ENCODE data around the gene SEZ6L2.
A peak's percentile ranks its signal among the peaks of the same experiment; 100 is the strongest.
"Not testable (repeated sequence)": the region's sequence is repeated elsewhere in the genome, so short reads cannot be mapped to it uniquely, and the experiment has no call there.

Gene SEZ6L2

GRCh38 chr16:29858149-29858849 is 41.1 kb downstream of the SEZ6L2 start:
- DNase-seq (ENCODE audit: low spot score), result no peak
- FAIRE-seq, result no peak

- no peak for DNase-seq (ENCODE audit: low spot score)
- FAIRE-seq, result no peak
Measured at GRCh38 chr16:29857133-29857760, 42.1 kb downstream of the SEZ6L2 start.

- no peak for DNase-seq (ENCODE audit: low spot score)
- FAIRE-seq, result no peak
Measured at GRCh38 chr16:29854520-29855100, 44.7 kb downstream of the SEZ6L2 start.

DNA sequence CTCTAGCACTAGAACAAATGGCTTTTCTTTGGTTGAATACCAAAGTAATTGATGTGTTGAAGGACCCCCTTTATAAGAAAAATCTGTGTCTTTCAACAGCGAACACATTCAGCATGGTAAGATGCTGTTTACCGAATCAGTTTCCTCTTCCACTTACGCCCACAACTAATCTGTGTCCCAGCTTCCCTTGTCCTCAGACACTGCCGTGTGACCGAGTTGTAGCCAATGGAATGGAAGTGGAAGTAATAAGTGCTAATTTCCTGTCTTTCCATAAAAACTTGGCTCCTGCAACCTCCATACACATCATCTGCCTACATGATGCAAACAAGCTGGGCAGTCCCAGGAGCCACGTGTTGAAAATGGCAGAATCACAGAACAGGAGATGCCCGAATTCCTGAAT is 46.7 kb downstream of the SEZ6L2 start:
- FAIRE-seq (no peak), DNase-seq (ENCODE audit: low spot score) (no peak)

DNA sequence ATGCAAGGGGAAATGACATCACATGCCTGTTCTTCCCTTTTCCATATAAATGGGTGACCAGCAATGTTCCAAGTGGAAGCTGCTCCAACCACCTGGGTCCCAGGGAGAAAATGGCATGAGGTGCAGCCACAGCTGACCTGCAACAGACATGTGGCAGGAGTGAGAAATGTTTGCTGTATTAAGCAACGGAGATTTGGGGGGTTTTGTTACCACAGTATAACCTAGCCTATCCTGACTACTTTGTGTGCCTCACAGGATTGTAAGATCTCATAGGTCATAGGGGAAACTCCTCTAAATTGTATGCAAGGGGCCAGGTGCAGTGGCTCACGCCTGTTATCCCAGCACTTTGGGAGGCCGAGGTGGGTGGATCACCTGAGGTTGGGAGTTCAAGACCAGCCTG is 48.4 kb downstream of the SEZ6L2 start:
- DNase-seq (ENCODE audit: low spot score) (no peak), FAIRE-seq (no peak)

DNA sequence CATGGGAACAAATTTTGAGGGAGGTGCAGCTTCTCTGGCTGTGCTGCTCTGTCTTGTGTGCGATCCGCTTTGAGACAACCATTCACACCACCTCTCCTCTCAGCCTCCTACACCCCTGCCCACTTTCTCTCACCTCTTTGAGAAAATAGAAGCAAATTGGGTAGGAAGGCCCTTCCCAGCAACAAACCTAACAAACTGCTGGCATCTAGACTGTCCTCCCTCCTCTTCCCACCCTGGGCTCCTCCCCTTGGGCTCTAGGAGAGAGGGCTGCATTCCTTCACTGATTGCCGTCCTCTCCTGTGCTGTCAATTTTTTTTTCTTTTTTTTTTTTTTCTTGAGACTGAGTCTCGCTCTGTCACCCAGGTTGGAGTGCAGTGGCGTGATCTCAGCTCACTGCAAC is 49.8 kb downstream of the SEZ6L2 start:
- FAIRE-seq, result no peak
- no peak for DNase-seq (ENCODE audit: low spot score)

GRCh38 chr16:29848420-29849297 is 50.7 kb downstream of the SEZ6L2 start:
- FAIRE-seq (no peak), DNase-seq (ENCODE audit: low spot score) (peak; percentile 62)

DNA sequence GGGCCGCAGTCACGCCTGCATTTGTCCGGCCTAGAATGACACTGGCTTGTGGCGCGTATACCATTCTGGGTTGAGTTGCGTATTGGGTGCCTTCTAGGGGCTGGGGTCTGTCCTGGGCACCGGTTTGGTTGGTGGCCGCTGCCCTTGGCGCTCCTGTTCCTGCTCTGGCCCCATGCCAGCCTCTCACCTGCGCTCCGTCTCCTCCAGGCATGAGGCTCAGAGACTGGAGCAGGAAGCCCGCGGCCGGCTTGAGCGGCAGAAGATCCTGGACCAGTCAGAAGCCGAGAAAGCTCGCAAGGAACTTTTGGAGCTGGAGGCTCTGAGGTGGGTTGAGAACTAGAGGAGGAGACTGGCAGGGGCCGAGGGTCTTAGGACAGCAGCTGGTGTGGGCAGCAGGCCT is 53.7 kb downstream of the SEZ6L2 start:
- no peak for FAIRE-seq

GRCh38 chr16:29844575-29845331 is 54.6 kb downstream of the SEZ6L2 start:
- no peak for DNase-seq (ENCODE audit: low spot score)
- no peak for FAIRE-seq

More for the DNA sequence above, 53.7 kb downstream of the SEZ6L2 start:
- no peak for DNase-seq (ENCODE audit: low spot score)

DNA sequence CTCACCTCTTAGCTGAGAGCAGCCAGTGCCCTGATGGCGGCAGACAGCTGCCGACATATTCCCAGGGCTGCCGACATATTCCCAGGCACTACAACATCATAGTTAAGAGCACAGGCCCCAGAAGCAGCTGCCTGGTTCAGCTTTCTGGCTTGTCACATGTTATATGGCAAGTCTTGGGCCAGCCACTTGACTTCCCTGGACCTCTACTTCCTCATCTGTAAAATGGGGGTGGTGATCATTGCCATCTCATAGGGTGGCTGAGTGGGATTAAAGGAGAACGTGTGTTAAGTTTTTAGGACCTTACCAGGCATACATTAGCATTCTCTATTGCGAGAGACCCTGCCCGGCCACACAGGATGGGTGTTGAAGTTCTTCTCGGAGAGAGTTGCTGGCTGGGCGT is 55.4 kb downstream of the SEZ6L2 start:
- FAIRE-seq (no peak), DNase-seq (ENCODE audit: low spot score) (no peak)

DNA sequence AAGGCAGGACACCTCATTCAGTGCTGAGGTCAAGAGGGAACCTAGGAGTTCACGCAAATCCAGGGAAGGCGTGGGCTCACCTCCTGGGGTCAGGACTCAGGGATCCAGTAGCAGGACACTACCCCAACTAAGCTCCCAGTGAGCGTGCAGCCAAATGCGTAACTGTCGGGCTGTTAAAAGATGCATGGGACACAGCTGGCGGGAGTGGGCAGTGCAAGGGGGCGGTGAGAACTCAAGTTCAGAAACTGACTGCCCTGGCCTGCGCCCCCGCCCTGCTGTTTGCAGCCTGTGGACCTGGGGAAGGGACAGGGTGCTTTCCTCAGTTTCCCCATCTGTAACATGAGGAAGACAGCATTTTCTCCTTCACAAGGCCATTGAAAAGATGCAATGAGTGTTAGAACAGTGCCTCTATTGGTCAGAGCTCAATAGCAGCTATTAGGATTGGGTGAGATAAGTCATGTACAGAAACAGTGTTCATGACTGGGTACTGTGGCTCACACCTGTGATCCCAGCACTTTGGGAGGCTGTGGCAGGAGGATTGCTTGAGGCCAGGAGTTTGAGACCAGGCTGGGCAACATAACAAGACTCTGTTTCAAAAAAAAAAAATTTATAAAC is 56.5 kb downstream of the SEZ6L2 start:
- no peak for FAIRE-seq
- no peak for DNase-seq (ENCODE audit: low spot score)

DNA sequence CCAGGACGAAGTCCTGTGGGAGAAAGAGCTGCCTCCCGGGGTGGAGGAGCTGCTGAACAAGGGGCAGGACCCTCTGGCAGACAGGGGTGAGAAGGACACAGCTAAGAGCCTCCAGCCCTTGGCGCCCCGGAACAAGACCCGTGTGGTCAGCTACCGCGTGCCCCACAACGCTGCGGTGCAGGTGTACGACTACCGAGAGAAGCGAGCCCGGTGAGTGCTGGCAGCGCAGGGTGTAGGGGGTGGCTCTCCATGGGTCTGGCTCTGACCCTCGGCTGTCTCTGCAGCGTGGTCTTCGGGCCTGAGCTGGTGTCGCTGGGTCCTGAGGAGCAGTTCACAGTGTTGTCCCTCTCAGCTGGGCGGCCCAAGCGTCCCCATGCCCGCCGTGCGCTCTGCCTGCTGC is 57.7 kb downstream of the SEZ6L2 start:
- no peak for DNase-seq (ENCODE audit: low spot score)
- FAIRE-seq, result no peak

- FAIRE-seq (no peak), DNase-seq (ENCODE audit: low spot score) (no peak)
Measured at GRCh38 chr16:29840240-29840639, 59.1 kb downstream of the SEZ6L2 start.

- DNase-seq (ENCODE audit: low spot score) (no peak), FAIRE-seq (no peak)
Measured at GRCh38 chr16:29839822-29840221, 59.5 kb downstream of the SEZ6L2 start.

GRCh38 chr16:29837841-29838240 is 61.5 kb downstream of the SEZ6L2 start:
- no peak for FAIRE-seq
- DNase-seq (ENCODE audit: low spot score), result no peak

GRCh38 chr16:29836623-29837022 is 62.7 kb downstream of the SEZ6L2 start:
- FAIRE-seq, result no peak
- no peak for DNase-seq (ENCODE audit: low spot score)

GRCh38 chr16:29835926-29836325 is 63.4 kb downstream of the SEZ6L2 start:
- FAIRE-seq (no peak), DNase-seq (ENCODE audit: low spot score) (no peak)

GRCh38 chr16:29834079-29834478 is 65.3 kb downstream of the SEZ6L2 start:
- FAIRE-seq (no peak), DNase-seq (ENCODE audit: low spot score) (no peak)

GRCh38 chr16:29833219-29833618 is 66.1 kb downstream of the SEZ6L2 start:
- not testable (repeated sequence) for FAIRE-seq; DNase-seq (ENCODE audit: low spot score)

DNA sequence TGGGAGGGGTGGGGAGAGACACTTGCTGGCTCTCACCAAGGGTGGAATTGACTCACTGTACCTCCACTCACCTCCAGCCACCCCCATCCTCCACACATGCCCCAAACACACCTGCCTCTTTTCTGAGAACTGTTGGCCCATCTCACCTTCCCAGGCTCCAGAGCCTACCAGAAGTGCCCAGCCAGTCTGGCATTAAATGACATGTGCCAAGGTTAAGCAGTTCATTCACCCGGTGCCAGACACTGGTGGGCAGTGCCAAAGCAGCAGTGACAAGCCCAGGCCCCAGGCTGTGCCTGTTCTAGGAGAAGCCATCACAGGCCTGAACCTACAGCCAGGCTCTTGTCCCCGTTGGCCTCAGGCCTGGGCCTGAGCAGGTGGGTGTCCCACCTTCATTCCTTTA is 67.9 kb downstream of the SEZ6L2 start:
- DNase-seq (ENCODE audit: low spot score) (no peak), FAIRE-seq (no peak)

- FAIRE-seq, result no peak
- no peak for DNase-seq (ENCODE audit: low spot score)
Measured at GRCh38 chr16:29830774-29831173, 68.6 kb downstream of the SEZ6L2 start.
